GM23248 (cell line): ENCODE data around the gene HOXA11.

Experiments used
- EZH2 ChIP-seq: fragments of 200-600 bp; sonication (generic); IDR thresholded peaks from 2 replicates; pipeline ENCODE4 v1.6.1; 2018; ENCODE audit warnings: antibody characterized with exemption, mild to moderate bottlenecking; ENCODE audit not compliant: insufficient read depth, poor library complexity, severe bottlenecking
- EZH2phosphoT487 ChIP-seq: fragments of 200-600 bp; sonication (generic); IDR thresholded peaks from 2 replicates; pipeline ENCODE4 v1.6.1; 2018; ENCODE audit warnings: antibody characterized with exemption, moderate library complexity, mild to moderate bottlenecking, low read depth; ENCODE audit not compliant: insufficient read depth

- TF ChIP-seq EZH2phosphoT487 (no peak), EZH2 (no peak)
Measured at GRCh38 chr7:27202018-27202861, 17.2 kb upstream of the HOXA11 start.
